Glomerular endothelial cell (primary cell): ENCODE results near the gene ALOXE3. TPM values are rescaled to one million over a fixed set of nuclear protein-coding genes. Genes with fewer than 3 reads are reported as not detected.
"Not testable (repeated sequence)": the region's sequence is repeated elsewhere in the genome, so short reads cannot be mapped to it uniquely, and the experiment has no call there.

Experiments used
- DNase-seq: peaks from one replicate; pipeline ENCODE4 v3.0.0-alpha.2; 2011; ENCODE audit warnings: low read depth, low spot score; ENCODE audit errors: extremely low read depth
- total RNA-seq: library from RNA; depleted of rRNA; stranded (reverse); fragments of >200 nt; gene quantifications from 2 replicates; pipeline ENCODE4 v1.2.3, GENCODE V29; 2015

ALOXE3 gene
- total RNA-seq, 1 donor from 2014 or later = not detected

DNA sequence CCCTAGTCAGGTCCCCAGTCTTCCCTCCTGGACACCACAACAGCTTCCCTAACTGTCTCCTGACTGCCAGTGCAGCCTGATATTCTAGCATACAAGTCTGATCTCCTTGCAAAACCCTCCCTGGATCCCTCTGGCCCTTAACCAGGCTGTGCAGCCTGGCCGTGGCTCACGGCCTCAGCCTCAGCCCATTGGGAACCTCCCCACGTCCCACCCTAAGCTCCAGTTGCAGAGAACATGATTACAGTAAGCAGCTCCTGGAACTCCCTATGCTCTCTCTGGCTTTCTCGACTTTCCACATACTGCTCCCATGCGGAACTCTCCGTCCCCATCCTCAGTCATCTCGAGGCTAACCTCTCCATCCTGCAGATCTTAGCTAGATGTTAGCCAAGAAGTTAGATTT, 43.8 kb downstream of the ALOXE3 start:
- no peak for DNase-seq

DNA sequence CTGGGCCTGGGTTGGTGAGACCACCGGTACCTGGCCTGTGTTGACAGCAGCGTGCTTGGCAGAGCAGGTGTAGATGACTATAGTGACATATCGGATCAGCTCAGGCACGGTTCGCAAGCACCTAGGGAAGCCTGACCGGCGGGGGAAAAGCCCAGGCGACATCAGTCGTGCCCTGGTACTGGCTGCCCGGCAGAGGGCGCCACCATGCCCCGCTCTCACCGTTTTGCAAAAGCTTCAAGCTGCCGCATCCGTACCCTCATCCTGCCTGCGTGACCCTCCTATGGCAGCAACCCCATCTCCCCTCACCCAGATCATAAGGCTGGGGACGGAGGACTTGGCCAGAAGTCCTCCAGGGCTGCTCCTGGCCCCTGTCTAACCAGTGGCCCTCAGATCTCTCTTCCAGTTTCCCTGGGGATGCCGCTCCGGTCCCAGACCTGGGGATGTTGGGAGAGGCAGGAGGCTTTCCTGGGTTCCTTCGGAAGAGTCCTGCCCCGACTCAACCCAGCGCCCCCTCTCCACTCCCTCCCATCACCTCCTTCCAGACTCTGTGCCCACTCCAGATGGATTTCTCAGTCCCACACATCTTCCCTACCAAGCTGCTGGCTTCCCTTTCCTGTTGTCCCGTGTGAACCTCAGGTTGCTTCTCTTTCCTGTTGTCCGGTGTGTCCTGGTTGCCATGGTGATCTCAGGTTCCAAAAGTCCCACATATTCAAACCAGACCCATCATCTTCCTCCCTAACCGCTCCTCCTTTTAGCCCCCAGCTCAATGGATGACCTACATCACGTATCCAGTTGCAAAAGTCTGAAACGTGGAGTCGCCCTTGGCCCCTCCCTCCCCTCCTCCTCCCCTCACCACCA, 44.5 kb downstream of the ALOXE3 start:
- DNase-seq = no peak

DNA sequence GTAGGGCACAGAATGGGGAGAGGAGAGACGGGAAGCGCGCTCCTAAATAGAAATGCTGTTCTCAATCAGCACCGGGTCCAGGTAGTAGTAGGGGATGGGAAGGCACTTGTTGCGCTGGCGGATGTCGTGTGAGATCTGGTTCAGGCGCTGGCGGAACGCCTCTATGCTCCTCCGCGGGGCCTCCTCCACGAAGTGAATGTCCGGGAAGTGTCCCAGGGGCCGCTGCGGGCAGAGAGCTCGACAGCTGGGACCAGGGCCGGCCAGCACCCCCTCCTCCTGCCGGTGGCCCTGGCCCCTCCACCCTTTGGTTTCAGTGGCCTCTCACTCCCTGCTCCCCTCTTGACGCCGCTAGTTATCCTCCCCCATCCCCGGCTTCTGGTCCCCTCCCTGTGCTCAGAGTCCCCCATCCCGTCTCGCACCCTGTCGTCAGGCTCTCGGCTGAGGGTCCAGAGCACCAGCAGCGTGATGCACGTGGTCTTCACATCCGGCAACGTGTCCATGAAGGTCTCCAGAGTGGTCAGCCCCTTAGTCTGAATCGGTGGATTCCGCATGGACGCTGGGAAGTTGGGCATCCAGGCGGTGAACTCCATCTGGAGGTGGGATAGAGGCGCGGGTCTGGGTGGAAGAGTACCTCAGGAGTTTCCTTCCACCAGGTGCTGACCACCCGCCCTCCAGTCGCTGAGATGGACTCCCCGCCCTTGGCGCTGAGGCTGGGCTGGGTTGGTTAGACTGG, 45.4 kb downstream of the ALOXE3 start:
- no peak for DNase-seq

DNA sequence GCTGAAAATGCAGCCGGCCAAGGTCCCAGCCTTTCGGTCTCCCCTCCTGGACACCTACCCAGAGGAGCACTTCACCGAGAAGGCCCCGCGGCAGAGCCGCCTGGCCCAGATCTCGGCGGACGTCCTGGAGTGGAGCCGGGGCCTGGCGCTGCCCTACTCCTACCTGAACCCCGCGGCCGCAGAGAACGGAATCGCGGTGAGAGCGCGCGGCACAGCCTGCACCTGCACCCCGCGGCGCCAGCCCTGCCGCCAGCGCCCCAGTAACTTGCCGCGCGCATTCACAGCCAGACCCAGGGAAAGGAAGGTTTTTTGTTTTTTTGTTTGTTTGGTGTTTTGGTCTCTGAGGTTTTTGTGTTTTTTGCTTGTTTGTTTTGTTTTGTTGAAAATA, 46.0 kb downstream of the ALOXE3 start:
- DNase-seq = no peak

DNA sequence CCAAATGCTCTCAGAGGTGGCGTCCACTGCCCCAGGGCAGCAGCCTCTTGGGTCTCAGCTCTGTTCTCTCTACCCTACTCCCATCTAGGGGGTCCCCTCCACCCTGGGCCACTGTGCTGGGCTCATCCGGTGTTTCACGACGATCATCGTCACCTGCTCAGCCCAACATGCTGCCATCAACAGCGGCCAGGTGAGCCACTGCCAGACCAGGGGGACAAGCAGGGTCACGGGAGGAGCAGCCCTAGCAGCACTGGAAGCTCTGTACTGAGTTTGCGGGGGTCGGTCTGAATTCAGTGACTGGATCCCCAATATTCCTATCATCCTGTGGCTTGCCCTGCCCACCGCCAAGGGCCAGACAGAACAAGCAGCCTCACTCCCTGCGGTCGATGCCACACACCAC, 46.8 kb downstream of the ALOXE3 start:
- no peak for DNase-seq

DNA sequence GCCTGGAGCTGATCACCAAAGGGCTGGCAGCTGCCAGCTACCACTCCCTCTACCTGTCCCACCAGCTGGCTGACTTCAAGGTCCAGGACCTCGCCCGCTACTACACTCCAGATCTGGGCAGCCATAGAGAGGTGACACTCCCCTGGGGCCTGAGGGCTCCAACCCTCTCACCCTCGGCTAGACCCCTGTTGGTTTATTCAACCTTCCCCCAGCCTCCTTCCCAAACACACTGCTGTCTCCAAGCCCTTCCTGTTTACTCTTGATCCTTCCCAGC, 48.8 kb downstream of the ALOXE3 start:
- no peak for DNase-seq

DNA sequence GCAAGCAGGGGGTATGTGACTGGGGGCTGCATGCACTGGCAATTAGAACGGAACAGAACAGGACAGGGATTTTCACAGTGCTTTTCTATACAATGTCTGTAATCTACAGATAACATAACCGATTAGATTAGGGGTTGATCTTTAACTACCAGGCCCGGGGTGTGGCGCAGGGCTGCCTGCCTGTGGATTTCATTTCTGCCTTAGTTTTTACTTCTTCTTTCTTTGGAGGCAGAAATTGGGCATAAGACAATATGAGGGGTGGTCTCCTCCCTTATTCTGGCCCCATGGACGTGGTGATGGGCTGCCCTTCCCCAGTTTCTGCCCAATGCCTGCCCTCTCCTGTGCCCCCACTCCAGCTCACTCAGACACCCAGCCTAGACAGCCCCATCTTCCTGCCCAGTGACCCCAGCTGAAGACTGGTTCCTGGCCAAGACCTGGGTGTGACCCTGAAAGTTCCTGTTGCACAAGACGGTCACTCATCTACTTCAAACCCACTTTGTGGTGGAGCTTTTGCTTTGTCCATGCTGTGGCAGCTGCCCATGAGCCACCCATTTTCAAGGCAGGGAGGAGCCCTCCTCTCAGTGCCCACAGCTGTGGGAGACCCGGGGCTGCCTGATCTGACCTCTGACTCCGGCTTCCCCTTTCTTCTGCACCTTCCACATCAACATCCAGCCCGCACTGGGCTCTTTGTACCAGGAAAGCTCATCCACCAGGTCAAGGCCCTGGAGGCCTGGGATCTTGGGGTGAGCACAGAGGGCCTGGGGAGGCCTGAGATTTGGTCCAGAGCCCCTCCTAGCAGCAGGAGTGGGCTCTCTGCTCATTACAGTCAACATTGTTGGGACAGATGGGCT, 49.4 kb downstream of the ALOXE3 start:
- no peak for DNase-seq

DNA sequence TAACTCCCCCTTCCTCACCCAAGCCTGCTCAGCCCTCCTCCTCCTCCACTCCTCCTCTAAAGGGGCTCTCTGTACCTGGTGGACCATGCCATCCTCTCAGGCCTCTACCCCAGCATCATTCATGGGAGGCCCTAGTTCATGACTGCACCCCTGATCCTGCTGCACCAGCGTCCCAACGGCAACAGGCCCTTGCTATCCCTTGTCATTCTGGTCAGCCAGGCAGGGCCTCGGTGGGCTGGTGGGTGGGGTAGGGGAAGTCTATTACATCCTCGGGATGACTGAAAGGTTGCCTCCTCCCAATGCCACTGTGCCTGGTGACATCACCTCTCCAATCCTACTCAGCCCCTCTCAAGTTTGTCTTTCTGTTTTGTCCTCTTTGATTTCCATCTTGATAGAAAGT, 50.5 kb downstream of the ALOXE3 start:
- DNase-seq = no peak

DNA sequence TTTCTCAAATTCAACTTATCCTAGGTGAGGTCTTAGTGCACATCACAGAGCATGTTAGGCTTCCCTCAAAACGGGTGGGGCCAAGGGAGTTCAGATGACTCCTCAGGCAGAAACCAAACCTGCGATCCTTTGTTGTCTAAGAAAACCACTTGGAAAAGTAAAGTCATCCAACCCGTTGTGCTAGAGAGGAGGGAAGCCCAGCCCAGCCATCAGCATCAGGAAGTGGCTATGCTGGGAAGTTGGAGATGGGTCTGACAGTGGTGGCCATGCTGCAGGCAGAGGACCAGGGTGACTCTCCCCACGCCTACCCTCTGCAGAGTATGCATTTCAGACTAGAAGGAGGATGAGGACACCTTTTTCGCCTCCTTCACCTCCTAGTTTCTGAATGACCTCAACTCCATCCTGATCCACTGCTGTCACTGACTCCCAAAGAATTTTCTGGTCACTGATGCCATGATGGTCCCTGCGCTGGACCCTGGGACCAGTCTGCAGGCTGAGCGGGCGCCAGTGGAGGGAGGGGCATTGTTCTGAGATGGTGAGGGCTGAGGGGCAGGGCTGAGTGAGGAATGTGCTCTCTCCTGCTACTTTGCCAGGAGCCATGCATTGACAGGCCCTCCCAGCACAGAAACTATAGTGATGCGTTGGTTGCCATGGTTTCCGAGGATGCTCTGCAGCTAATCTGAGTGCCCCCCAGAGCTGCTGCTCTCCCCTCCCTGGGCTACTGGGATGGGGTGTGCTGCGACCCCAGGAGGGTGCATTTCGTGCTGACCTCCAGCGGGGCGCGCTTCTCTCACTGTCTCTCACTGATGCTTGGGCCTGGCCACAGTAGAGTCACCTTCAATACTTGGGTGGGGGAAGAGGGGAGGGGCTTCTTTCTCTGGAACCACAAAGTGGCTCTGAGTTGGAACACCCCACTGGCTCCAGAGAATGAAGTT, 51.2 kb downstream of the ALOXE3 start:
- DNase-seq = no peak

DNA sequence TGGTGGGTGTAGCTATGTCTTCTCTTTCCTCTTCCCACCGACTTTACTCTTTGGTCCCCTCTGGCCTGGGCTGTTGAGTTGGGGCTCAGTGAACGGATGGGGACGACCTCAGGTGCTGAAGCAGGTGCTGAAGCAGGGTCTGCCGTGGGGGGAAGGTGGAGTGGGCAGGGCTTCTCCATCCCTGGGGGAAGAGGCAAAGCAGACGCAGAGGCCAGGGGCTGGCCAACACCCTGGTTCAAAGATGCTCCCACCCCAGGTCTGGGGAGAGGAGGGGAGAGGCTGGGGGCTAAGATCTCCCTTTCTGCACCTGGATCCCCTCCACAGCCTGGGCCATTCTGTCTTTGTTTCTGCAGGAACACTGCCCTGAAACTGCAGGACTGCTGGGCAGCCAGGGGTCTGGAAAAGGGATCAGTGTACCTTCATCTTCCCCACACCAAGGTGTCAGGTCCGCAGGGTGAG, 53.7 kb downstream of the ALOXE3 start:
- no peak for DNase-seq

DNA sequence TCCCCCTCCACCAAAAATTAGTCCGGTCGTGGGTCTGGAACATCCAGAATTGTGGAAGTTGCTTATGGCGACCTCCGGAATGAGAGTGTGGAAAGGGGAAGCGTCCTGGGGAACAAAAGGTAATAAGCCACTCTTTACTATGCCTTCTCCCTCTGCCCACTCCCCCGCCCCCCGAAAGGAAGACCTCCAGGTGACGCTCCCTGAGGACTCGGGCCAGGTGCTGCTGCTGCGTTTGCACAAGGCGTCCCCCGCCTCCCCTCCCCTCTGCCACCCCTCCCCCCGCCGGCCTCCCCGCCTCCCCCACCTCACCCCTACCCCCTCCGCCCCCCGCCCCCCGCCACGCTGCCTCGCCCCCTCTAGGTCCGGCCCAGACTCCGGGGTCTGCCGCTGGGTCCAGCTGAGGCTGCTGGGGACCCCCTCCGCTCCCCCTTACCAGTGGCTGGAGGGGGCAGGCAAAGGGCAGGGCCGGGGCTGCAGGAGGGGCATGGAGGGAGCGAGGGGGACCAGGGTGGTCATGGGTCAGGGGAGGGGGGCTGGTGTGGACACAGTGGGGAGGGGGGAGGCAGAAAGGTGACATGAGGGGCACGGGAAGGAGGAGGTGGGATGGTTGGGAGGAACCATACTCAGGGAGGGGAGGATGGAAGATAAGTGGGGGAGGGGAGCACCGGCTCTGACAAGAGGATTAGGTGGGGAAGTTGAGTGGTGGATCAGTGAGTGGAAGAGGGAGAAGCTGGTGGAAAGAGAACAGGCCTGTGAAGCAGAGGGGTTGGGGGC, 54.4 kb downstream of the ALOXE3 start:
- no peak for DNase-seq

DNA sequence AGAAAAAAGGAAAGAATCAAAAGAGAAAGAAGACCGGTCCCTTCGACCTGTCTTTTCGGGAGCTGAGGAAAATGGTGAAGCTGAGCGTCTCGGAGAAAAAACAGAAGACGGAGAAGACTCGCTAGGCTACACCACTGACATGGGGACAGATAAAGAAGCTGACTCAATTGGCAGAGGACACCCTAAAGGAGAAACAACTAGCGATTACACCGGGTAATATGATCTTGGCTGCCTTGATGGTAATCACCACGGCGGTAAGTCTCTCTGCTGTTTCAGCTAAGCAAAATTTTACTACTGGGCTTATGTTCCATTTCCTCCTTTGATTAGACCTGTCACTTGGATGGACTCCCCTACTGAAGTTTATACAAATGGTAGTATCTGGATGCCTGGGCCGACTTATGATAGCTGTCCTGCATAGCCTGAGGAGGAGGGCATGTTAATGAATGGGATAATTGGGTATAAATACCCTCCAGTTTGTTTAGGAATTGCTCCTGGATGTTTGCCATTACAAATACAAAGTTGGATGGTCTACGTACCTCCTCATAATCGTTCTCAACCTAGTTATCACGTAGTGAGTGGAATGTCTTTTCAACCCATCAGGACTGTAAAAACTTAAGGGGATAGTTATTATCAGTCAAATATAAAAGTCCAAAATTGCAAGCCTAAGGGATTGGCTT, 55.4 kb downstream of the ALOXE3 start:
- DNase-seq = no peak

DNA sequence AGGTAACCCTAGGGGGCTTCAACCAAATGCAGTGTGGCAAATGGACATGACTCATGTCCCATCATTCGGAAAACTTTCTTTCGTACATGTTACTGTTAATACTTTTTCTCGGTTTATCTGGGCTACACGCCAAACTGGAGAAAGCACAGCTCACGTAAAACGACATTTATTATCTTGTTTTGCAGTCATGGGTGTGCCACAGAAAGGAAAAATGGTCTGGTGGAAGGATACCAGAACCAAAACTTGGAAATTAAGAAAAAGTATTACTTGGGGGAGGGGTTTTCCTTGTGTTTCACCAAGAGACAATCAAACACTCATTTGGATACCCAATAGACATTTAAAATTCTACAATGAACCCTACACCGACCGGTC, 55.9 kb downstream of the ALOXE3 start:
- DNase-seq = no peak

DNA sequence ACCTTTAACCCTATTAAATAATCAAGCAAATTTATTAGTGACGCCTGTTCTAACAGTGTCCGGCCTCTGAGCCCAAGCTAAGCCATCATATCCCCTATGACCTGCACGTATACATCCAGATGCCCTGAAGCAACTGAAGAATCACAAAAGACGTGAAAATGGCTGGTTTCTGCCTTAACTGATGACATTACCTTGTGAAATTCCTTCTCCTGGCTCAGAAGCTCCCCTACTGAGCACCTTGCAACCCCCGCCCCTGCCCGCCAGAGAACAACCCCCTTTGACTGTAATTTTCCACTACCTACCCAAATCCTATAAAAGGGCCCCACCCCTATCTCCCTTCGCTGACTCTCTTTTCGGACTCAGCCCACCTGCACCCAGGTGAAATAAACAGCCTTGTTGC, 56.5 kb downstream of the ALOXE3 start:
- not testable (repeated sequence) for DNase-seq

DNA sequence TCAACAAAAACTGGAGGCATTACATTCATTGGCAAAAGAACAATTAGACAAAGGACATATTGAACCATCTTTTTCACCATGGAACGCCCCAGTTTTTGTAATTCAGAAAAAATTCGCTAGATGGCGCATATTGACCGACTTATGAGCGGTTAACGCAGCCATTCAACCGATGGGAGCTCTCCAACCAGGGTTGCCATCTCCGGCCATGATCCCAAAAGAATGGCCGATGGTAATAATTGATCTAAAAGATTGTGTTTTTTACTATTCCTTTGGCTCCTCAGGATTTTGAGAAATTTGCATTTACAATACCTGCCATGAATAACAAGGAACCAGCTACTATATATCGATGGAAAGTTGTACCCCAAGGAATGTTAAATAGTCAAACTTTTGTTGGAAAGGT, 58.0 kb downstream of the ALOXE3 start:
- DNase-seq = peak; percentile 45

DNA sequence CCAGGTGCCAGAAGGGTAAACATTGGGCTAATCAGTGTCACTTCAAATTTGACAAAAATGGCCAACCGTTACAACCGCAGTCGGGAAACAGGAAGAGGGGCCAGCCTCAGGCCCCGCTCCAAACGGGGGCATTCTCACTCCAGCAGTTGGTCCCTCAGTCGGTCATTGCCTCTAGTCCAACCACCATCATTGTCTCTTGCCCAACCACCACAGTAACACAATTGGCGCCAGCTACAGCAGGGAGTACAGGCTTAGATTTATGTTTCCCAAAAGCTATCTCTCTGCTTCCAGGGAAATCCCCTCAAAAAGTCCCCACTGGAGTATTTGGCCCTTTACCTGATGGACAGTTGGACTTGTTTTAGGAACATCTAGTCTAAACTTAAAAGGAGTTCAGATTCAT, 59.2 kb downstream of the ALOXE3 start:
- no peak for DNase-seq

DNA sequence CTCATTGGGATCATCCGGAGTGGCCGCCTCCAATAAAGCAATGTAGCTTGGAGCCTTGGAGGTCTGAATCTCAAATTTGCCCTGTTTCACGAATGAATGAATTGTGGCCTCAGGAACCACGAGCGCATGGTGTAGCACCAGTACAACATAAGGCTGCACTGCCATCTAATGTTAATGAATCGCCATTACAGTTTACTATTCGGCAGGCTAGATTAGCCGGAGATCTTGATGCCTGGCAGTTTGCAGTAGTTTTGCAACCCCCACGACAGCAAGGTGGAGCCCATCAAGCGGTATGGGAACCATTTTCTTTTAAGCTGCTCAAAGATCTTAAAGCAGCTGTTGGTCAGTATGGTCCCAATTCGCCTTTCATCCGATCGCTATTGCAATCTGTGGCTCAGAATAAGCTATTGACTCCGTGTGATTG, 60.6 kb downstream of the ALOXE3 start:
- DNase-seq = peak; percentile 63

DNA sequence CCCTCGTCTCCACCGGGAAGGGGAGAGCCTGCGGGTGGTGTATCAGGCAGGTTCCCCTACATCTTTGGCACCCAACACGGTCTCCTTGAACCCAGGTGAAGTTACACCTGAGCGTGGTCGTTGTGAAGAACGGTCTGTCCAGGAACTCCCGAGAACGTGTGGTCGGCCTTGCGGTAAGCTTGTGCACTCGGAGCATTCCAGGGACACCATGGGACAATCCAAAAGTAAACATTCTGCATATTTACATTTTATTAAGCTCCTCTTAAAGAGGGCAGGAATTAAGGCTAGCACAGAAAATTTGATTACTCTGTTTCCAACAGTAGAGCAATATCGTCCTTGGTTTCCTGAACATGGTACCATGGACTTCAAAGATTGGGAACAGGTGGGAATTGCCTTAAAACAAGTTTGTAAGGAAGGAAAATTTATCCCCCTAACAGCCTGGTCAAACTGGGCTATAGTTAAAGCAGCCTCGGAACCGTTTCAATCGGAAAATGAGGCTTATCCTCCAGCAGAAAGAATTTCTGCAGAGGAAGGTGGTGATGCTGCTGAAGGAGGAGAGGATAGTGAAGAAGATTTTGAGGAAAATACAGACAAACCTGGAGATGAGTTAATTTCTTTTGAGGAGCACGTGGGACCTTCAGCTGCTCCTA, 61.2 kb downstream of the ALOXE3 start:
- DNase-seq = no peak
